Umbilical cord (tissue), 2 donors: ENCODE measurements around the gene PNPLA1. TPM values are rescaled to one million over a fixed set of nuclear protein-coding genes. Genes with fewer than 3 reads are reported as not detected.

Source experiments
- DNase-seq: peaks from one replicate; pipeline ENCODE4 v3.0.0-alpha.2; 2015; ENCODE audit warnings: low spot score
- total RNA-seq: library from RNA; depleted of rRNA; stranded (reverse); fragments of >200 nt; gene quantifications from one replicate; pipeline ENCODE4 v1.2.3, GENCODE V29; 2014; ENCODE audit warnings: low replicate concordance; ENCODE audit not compliant: insufficient read depth

The PNPLA1 gene
- total RNA-seq, 1 donor from 2014 or later, result 1.4 TPM

GRCh38 chr6:36284359-36284758 lies 14.5 kb downstream of the PNPLA1 start:
- no peak for DNase-seq

- peak; percentile 20 for DNase-seq
Measured at GRCh38 chr6:36285187-36285671, 15.4 kb downstream of the PNPLA1 start.

GRCh38 chr6:36285797-36286196 lies 15.9 kb downstream of the PNPLA1 start:
- no peak for DNase-seq

GRCh38 chr6:36286858-36287257 lies 17.0 kb downstream of the PNPLA1 start:
- DNase-seq, result no peak

- no peak for DNase-seq
Measured at GRCh38 chr6:36289281-36289878, 19.5 kb downstream of the PNPLA1 start.

- no peak for DNase-seq
Measured at GRCh38 chr6:36290668-36291620, 21.1 kb downstream of the PNPLA1 start.

GRCh38 chr6:36292170-36292569 lies 22.3 kb downstream of the PNPLA1 start:
- no peak for DNase-seq

- DNase-seq, result no peak
Measured at GRCh38 chr6:36296240-36296639, 26.4 kb downstream of the PNPLA1 start.

GRCh38 chr6:36297051-36297450 lies 27.2 kb downstream of the PNPLA1 start:
- DNase-seq, result no peak

GRCh38 chr6:36297511-36297910 lies 27.7 kb downstream of the PNPLA1 start:
- DNase-seq, result no peak

- no peak for DNase-seq
Measured at GRCh38 chr6:36298027-36298426, 28.2 kb downstream of the PNPLA1 start.

- no peak for DNase-seq
Measured at GRCh38 chr6:36301085-36301658, 31.3 kb downstream of the PNPLA1 start.

GRCh38 chr6:36301781-36302180 lies 31.9 kb downstream of the PNPLA1 start:
- DNase-seq, result no peak

- DNase-seq, result peak; percentile 90
Measured at GRCh38 chr6:36302227-36302976, 32.5 kb downstream of the PNPLA1 start.

GRCh38 chr6:36305885-36306284 lies 36.0 kb downstream of the PNPLA1 start:
- no peak for DNase-seq

- DNase-seq, result no peak
Measured at GRCh38 chr6:36306375-36306774, 36.5 kb downstream of the PNPLA1 start.

GRCh38 chr6:36308514-36308913 lies 38.7 kb downstream of the PNPLA1 start:
- no peak for DNase-seq

- no peak for DNase-seq
Measured at GRCh38 chr6:36309203-36309602, 39.3 kb downstream of the PNPLA1 start.

- no peak for DNase-seq
Measured at GRCh38 chr6:36309900-36310299, 40.0 kb downstream of the PNPLA1 start.

GRCh38 chr6:36312854-36313648 lies 43.2 kb downstream of the PNPLA1 start:
- DNase-seq, result no peak

GRCh38 chr6:36313649-36313936 lies 43.7 kb downstream of the PNPLA1 start:
- no peak for DNase-seq
